Endodermal cell (in vitro differentiated cells): ENCODE results near the gene RFX7. TPM values are rescaled to one million over a fixed set of nuclear protein-coding genes. Genes with fewer than 3 reads are reported as not detected.

ENCODE experiments used
- DNase-seq: peaks from one replicate; pipeline ENCODE4 v3.0.0-alpha.2; 2017
- H3K27ac ChIP-seq: 2 replicates; pipeline ENCODE4 v1.5.1; 2013; ENCODE audit warnings: mild to moderate bottlenecking, low read depth, low read length, moderate library complexity
- H3K27me3 ChIP-seq: 2 replicates; pipeline ENCODE4 v1.6.1; 2013; ENCODE audit warnings: mild to moderate bottlenecking, low read length, moderate library complexity; ENCODE audit not compliant: insufficient read depth, control insufficient read depth, poor library complexity, severe bottlenecking
- H3K36me3 ChIP-seq: 2 replicates; pipeline ENCODE4 v1.7.0; 2013; ENCODE audit warnings: mild to moderate bottlenecking, low read length, moderate library complexity; ENCODE audit not compliant: control insufficient read depth, insufficient read depth
- H3K4me1 ChIP-seq: one replicate; pipeline ENCODE4 v1.7.0; 2013; ENCODE audit warnings: low read length; ENCODE audit not compliant: control insufficient read depth, insufficient read depth
- H3K4me3 ChIP-seq: 2 replicates; pipeline ENCODE4 v1.5.1; 2013; ENCODE audit warnings: mild to moderate bottlenecking, low read length, moderate library complexity
- H3K9ac ChIP-seq: 2 replicates; pipeline ENCODE4 v1.6.1; 2013; ENCODE audit warnings: mild to moderate bottlenecking, low read length, moderate library complexity; ENCODE audit not compliant: poor library complexity, severe bottlenecking; ENCODE audit errors: extremely low read depth
- H3K9me3 ChIP-seq: 2 replicates; pipeline ENCODE4 v1.6.1; 2013; ENCODE audit warnings: mild to moderate bottlenecking, low read length, moderate library complexity; ENCODE audit not compliant: control insufficient read depth
- H3K27ac Mint-ChIP-seq: 2 replicates; pipeline ENCODE4 v1.8.0; 2020; ENCODE audit warnings: mixed read lengths
- H3K27me3 Mint-ChIP-seq: 2 replicates; pipeline ENCODE4 v1.8.0; 2021; ENCODE audit warnings: mild to moderate bottlenecking, mixed read lengths; ENCODE audit not compliant: insufficient read depth
- H3K36me3 Mint-ChIP-seq: 2 replicates; pipeline ENCODE4 v1.8.0; 2020; ENCODE audit warnings: low read depth, mixed read lengths
- H3K4me1 Mint-ChIP-seq: 2 replicates; pipeline ENCODE4 v1.8.0; 2020; ENCODE audit warnings: mixed read lengths
- H3K4me3 Mint-ChIP-seq: 2 replicates; pipeline ENCODE4 v1.8.0; 2020; ENCODE audit warnings: mild to moderate bottlenecking, moderate library complexity, mixed read lengths
- H3K9me3 Mint-ChIP-seq: 2 replicates; pipeline ENCODE4 v1.8.0; 2020; ENCODE audit warnings: mild to moderate bottlenecking, mixed read lengths
- WGBS, 2 experiments: methylation state at CpG; one replicate each; pipeline versions ENCODE4 v1.1.5 to v1.1.7; 2013; ENCODE audit warnings: missing lambda C conversion rate in 2 of 2, mixed read lengths in 1 of 2; ENCODE audit not compliant: insufficient coverage in 1 of 2, insufficient read length in 1 of 2; 5-methylcytosine and 5-hydroxymethylcytosine counted together
- total RNA-seq, 2 donors: library from RNA; stranded (reverse); fragmentation: NEBNext Ultra II Directional in 1 of 2; extraction: Animal tissue kit (Norgen Biotek cat#: 25700) in 1 of 2; gene quantifications; 2 replicates in 1 of 2; 3 replicates in 1 of 2; pipeline ENCODE4 v1.2.1, GENCODE V29; 2021
- TF ChIP-seq, protein P1 (sequence below): fragments of 200-600 bp; sonication (generic); conservative IDR thresholded peaks from 2 replicates; pipeline ENCODE4 v1.5.0; 2021; ENCODE audit warnings: antibody characterized with exemption, mild to moderate bottlenecking

RFX7 gene
- total RNA-seq, 2 donors from 2014 or later, result 19.3 to 25.3 TPM

GRCh38 chr15:56208641-56209155 is 35.0 kb downstream of the RFX7 start:
- TF ChIP-seq, protein P1, sequence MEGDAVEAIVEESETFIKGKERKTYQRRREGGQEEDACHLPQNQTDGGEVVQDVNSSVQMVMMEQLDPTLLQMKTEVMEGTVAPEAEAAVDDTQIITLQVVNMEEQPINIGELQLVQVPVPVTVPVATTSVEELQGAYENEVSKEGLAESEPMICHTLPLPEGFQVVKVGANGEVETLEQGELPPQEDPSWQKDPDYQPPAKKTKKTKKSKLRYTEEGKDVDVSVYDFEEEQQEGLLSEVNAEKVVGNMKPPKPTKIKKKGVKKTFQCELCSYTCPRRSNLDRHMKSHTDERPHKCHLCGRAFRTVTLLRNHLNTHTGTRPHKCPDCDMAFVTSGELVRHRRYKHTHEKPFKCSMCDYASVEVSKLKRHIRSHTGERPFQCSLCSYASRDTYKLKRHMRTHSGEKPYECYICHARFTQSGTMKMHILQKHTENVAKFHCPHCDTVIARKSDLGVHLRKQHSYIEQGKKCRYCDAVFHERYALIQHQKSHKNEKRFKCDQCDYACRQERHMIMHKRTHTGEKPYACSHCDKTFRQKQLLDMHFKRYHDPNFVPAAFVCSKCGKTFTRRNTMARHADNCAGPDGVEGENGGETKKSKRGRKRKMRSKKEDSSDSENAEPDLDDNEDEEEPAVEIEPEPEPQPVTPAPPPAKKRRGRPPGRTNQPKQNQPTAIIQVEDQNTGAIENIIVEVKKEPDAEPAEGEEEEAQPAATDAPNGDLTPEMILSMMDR, result no peak
- Mint-ChIP-seq H3K27me3 (no peaks in the 10 kb centered on the region), H3K4me1 (peaks cover 19% of the 10 kb centered on the region), H3K36me3 (peaks cover 23% of the 10 kb centered on the region), H3K9me3 (peaks cover 25% of the 10 kb centered on the region), H3K4me3 (no peak overlapping the region), H3K27ac (no peak overlapping the region)
- Histone ChIP-seq H3K27me3 (no peaks in the 10 kb centered on the region), H3K9me3 (peaks cover 10% of the 10 kb centered on the region), H3K4me3 (no peak overlapping the region), H3K27ac (no peak overlapping the region), H3K4me1 (no peaks in the 10 kb centered on the region), H3K36me3 (no peaks in the 10 kb centered on the region), H3K9ac (no peak overlapping the region)
- 87% methylated on average over 1 of the region's 1 CpG; no CpG with 5 or more reads in 1 of the 2 experiments for WGBS, 2 experiments
- DNase-seq, result no peak

DNA sequence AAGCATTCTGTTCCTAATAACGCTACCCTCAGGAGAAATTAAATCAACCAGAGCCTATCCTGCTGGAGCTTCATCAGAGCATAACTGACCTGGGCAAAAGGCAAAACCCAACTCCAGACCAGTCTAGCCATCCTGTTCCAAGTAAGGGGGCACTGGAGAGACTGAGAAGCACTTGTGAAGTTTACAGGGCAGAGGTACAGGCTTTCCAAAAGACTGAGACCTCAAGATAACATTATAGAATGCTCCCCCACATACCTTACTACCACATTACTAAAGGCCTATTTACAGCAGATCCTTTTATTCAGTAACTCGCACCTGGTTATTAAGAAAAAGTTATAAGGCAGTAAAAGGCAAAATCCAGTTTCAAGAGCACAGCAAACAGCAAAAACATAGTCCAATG is 35.5 kb downstream of the RFX7 start:
- peaks cover 22% of the 10 kb centered on the region for H3K9me3 Mint-ChIP-seq

DNA sequence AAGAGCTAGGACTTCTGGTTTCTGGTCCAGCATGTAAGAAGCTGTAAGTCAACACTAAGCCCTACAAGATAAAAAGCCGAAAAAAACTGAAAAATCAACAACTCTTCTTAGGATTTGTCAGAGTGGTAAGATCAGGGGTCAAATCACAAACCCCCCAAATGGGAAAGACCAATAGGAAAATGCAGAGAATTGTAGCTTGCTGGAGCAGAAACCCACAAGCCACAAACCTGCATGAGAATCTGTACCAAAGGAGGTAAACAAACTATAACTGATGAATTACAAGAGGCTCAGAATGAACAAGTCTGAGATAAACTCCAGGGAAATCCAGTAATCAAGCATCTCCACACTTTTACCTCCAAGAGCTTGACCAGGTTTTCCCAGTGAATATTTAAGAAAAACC is 36.0 kb downstream of the RFX7 start:
- no peak overlapping the region for H3K27ac ChIP-seq
- H3K4me1 ChIP-seq, result no peaks in the 10 kb centered on the region
- H3K27me3 ChIP-seq, result no peaks in the 10 kb centered on the region
- H3K27me3 Mint-ChIP-seq, result no peaks in the 10 kb centered on the region
- no peak overlapping the region for H3K4me3 ChIP-seq
- H3K27ac Mint-ChIP-seq, result no peak overlapping the region
- TF ChIP-seq, protein P1, result no peak
- peaks cover 20% of the 10 kb centered on the region for H3K36me3 Mint-ChIP-seq
- 45% methylated on average over 1 of the region's 1 CpG; no CpG with 5 or more reads in 1 of the 2 experiments for WGBS, 2 experiments
- H3K4me1 Mint-ChIP-seq, result peaks cover 19% of the 10 kb centered on the region
- H3K9ac ChIP-seq, result no peak overlapping the region
- H3K9me3 ChIP-seq, result peaks cover 10% of the 10 kb centered on the region
- peaks cover 22% of the 10 kb centered on the region for H3K9me3 Mint-ChIP-seq
- H3K4me3 Mint-ChIP-seq, result no peak overlapping the region
- DNase-seq, result no peak
- no peaks in the 10 kb centered on the region for H3K36me3 ChIP-seq

More for the DNA sequence above, 35.5 kb downstream of the RFX7 start:
- H3K9me3 ChIP-seq, result peaks cover 10% of the 10 kb centered on the region
- TF ChIP-seq, protein P1, result no peak
- H3K4me1 Mint-ChIP-seq, result peaks cover 19% of the 10 kb centered on the region
- H3K4me3 Mint-ChIP-seq, result no peak overlapping the region
- H3K27ac ChIP-seq, result no peak overlapping the region
- DNase-seq, result no peak
- H3K36me3 Mint-ChIP-seq, result peaks cover 20% of the 10 kb centered on the region
- peak overlapping the region; percentile 28 for H3K27ac Mint-ChIP-seq
- no peaks in the 10 kb centered on the region for H3K27me3 ChIP-seq
- 89 to 100% methylated on average over 1 to 2 of the region's 2 CpGs for WGBS, 2 experiments
- H3K4me3 ChIP-seq, result no peak overlapping the region
- H3K9ac ChIP-seq, result no peak overlapping the region
- H3K27me3 Mint-ChIP-seq, result no peaks in the 10 kb centered on the region
- no peaks in the 10 kb centered on the region for H3K4me1 ChIP-seq
- H3K36me3 ChIP-seq, result no peaks in the 10 kb centered on the region
